Stimulated activated CD4-positive, alpha-beta T cell treated with anti-CD3 and anti-CD28 coated beads, Interleukin-4, amount 100 ng/mL, for 1 hour (primary cell): Measurements from ENCODE around the gene ZFP36.
"Not testable (repeated sequence)": the region's sequence is repeated elsewhere in the genome, so short reads cannot be mapped to it uniquely, and the experiment has no call there.

ENCODE experiments used
- DNase-seq: peaks from one replicate; pipeline ENCODE4 v3.0.0-alpha.2; 2020

Gene ZFP36

DNA sequence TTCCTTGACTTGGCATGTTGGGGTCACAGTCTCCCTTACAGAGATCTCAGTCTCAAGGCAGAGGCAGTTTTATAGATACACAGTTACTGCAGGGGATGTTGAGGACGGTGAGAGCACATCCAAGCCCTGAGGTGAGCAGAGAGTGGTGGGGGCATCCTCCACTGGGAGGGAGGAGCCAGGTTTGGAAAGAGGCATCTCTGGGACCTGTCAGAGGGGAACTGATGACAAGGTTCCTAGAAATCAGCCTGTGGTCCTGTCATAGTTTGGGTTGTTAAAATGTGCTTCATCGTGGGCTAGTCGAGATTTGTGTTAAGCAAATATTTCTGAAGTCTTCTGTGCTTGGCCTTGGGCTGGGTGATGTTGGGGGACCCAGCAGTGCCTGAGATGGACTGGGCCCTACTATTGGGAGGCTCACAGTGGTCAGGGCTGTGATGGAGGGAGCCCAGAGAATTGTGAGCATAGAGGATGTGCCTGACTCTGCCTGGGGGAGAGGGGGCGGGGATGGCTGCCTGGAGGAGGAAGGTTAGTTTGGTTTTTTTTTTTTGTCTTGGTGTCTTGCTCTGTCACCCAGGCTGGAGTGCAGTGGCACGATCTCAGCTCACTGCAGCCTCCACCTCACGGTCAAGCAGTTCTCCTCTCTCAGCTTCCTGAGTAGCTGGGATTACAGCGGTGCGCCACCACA is 42.6 kb downstream of the ZFP36 start:
- DNase-seq: no peak

DNA sequence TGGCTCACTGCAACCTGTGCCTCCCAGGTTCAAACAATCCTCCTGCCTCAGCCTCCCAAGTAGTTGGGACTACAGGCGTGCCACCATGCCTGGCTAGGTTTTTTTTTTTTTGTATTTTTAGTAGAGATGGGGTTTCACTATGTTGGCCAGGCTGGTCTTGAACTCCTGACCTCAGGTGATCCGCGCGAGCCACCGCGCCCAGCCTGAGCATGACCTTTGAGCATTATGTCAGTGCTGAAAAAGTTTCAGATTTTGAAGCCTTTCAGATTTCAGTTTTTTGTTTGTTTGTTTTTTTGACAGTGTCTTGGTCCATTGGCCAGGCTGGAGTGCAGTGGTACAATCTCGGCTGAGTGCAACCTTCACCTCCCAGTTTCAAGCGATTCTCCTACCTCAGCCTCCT is 44.6 kb downstream of the ZFP36 start:
- not testable (repeated sequence) for DNase-seq
